ENCODE measurements around the gene NEU1. TPM values are rescaled to one million over a fixed set of nuclear protein-coding genes. Genes with fewer than 3 reads are reported as not detected.

NEU1 gene
- total RNA-seq, 1 experiment from 2014 or later: 36.2 TPM

DNA sequence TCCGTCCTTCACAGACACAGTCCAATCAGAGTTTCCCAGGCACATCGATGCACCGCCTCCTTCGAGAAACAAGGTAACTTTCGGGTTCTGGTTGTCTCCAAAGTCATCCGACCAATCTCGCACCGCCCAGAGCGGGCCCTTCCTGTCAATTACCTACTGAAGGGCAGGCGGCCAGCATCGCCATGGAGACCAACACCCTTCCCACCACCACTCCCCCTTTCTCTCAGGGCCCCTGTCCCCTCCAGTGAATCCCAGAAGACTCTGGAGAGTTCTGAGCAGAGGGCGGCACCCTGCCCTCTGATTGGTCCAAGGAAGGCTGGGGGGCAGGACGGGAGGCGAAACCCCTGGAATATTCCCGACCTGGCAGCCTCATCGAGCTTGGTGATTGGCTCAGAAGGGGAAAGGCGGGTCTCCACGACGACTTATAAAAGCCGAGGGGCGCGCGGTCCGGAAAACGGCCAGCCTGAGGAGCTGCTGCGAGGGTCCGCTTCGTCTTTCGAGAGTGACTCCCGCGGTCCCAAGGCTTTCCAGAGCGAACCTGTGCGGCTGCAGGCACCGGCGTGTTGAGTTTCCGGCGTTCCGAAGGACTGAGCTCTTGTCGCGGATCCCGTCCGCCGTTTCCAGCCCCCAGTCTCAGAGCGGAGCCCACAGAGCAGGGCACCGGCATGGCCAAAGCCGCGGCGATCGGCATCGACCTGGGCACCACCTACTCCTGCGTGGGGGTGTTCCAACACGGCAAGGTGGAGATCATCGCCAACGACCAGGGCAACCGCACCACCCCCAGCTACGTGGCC is 35.1 kb downstream of the NEU1 start, which contains the start of gene HSPA1B:
Gene HSPA1B (plus strand): TSS at position 453 of the 794 bp plus-strand sequence. CDS start 213 bp downstream, at position 666.
- peak within 1 kb of the TSS; percentile 70 for H3K14ac ChIP-seq (ENCODE audit: insufficient read depth, low read length)
- peak within 1 kb of the TSS; percentile 84 for H3K4me2 ChIP-seq (ENCODE audit: insufficient read depth, insufficient read length, low read length)
- peaks cover 5% of the 10 kb centered on the region; the same call in 1 of the 2 replicates for H3K79me2 ChIP-seq (ENCODE audit: insufficient read depth, low read length)
- peak within 1 kb of the TSS; percentile 85 for H3K27ac ChIP-seq (ENCODE audit: insufficient read length, low read depth, low read length)
- no peak within 1 kb of the TSS for H4K5ac ChIP-seq (ENCODE audit: insufficient read length, low read depth, low read length)
- H3K36me3 Mint-ChIP-seq (ENCODE audit: insufficient read depth in 1 of 3, low read depth in 3 of 3): peaks cover 0 to 2% (median 0%) of the 10 kb centered on the region in 3 experiments; a peak in 1 of 7 replicates
- no peak within 1 kb of the TSS; the same call in 1 of the 2 replicates for H2BK15ac ChIP-seq (ENCODE audit: low read depth, low read length)
- H3K4me3 Mint-ChIP-seq: peak within 1 kb of the TSS; percentile 84 to 92
- no peak within 1 kb of the TSS for H3K4ac ChIP-seq (ENCODE audit: low read depth, low read length)
- H3T11ph ChIP-seq (ENCODE audit: low read length): no peak within 1 kb of the TSS
- peaks cover 4% of the 10 kb centered on the region for H3K27me3 Mint-ChIP-seq (ENCODE audit: low read depth)
- no peak within 1 kb of the TSS for H3K23ac ChIP-seq (ENCODE audit: insufficient read length, low read depth, low read length)
- no peak within 1 kb of the TSS for H2BK20ac ChIP-seq (ENCODE audit: low read depth, low read length, poor library complexity, severe bottlenecking)
- peaks cover 15% of the 10 kb centered on the region for H3K23me2 ChIP-seq (ENCODE audit: insufficient read length, low read depth, low read length, poor library complexity, severe bottlenecking)
- no CpG with 5 or more reads among the region's 56 CpGs for WGBS (ENCODE audit: extremely low coverage, insufficient read length, low lambda C conversion rate)
- no peaks in the 10 kb centered on the region for H3K9me3 ChIP-seq (ENCODE audit: control insufficient read depth, low read depth, low read length)
- H3K9ac ChIP-seq (ENCODE audit: extremely low read depth, insufficient read length, low read length): peak within 1 kb of the TSS; percentile 55
- no peaks in the 10 kb centered on the region for H4K20me1 ChIP-seq (ENCODE audit: control insufficient read depth, insufficient read depth, insufficient read length)
- no peak within 1 kb of the TSS for H3K56ac ChIP-seq (ENCODE audit: insufficient read length, low read depth, low read length)
- H3K4me1 ChIP-seq (ENCODE audit: insufficient read depth, low read length): peaks cover 5% of the 10 kb centered on the region; the same call in 1 of the 2 replicates
- H2AFZ ChIP-seq (ENCODE audit: low read length): no peak within 1 kb of the TSS
- H2BK12ac ChIP-seq (ENCODE audit: insufficient read length, low read depth, low read length): no peak within 1 kb of the TSS
- H2BK5ac ChIP-seq (ENCODE audit: insufficient read length, low read length): peak within 1 kb of the TSS; percentile 55
- H3K18ac ChIP-seq (ENCODE audit: insufficient read length, low read depth, low read length): peak within 1 kb of the TSS; percentile 9
- no peaks in the 10 kb centered on the region for H3K27me3 ChIP-seq (ENCODE audit: insufficient read depth, low read length)
- DNase-seq: peak; percentile 100
- H2BK120ac ChIP-seq (ENCODE audit: low read depth, low read length, poor library complexity, severe bottlenecking): no peak within 1 kb of the TSS
- H3K9me3 Mint-ChIP-seq: no peaks in the 10 kb centered on the region; a peak in 1 of 5 replicates
- TF ChIP-seq, protein P1, sequence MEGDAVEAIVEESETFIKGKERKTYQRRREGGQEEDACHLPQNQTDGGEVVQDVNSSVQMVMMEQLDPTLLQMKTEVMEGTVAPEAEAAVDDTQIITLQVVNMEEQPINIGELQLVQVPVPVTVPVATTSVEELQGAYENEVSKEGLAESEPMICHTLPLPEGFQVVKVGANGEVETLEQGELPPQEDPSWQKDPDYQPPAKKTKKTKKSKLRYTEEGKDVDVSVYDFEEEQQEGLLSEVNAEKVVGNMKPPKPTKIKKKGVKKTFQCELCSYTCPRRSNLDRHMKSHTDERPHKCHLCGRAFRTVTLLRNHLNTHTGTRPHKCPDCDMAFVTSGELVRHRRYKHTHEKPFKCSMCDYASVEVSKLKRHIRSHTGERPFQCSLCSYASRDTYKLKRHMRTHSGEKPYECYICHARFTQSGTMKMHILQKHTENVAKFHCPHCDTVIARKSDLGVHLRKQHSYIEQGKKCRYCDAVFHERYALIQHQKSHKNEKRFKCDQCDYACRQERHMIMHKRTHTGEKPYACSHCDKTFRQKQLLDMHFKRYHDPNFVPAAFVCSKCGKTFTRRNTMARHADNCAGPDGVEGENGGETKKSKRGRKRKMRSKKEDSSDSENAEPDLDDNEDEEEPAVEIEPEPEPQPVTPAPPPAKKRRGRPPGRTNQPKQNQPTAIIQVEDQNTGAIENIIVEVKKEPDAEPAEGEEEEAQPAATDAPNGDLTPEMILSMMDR (conservative IDR thresholded peaks at IDR 0.05): no peak
- H3K4me1 Mint-ChIP-seq: peaks cover 43 to 49% of the 10 kb centered on the region in 2 experiments
- no peak within 1 kb of the TSS for H2AK5ac ChIP-seq (ENCODE audit: insufficient read length, low read length)
- no peaks in the 10 kb centered on the region for H3K79me1 ChIP-seq (ENCODE audit: insufficient read depth, low read depth, low read length, poor library complexity, severe bottlenecking)
- H3K27ac Mint-ChIP-seq: peak within 1 kb of the TSS; percentile 97 to 100 (median 98)
- no peak within 1 kb of the TSS for H4K91ac ChIP-seq (ENCODE audit: insufficient read length, low read depth, low read length)
- H4K8ac ChIP-seq (replicated peaks; ENCODE audit: insufficient read length, low read depth, low read length): no peak within 1 kb of the TSS
